GM20431 (cell line): Measurements from ENCODE around the gene APBB1.

Experiments
- in situ Hi-C: fragments of 300-500 bp; cut with MseI, MboI; formaldehyde crosslinking; loops from one replicate; pipeline ENCODE4 v1.15.0; 2020; ENCODE audit warnings: low sequenced_read_pairs; ENCODE audit not compliant: unreplicated experiment

The APBB1 gene

DNA sequence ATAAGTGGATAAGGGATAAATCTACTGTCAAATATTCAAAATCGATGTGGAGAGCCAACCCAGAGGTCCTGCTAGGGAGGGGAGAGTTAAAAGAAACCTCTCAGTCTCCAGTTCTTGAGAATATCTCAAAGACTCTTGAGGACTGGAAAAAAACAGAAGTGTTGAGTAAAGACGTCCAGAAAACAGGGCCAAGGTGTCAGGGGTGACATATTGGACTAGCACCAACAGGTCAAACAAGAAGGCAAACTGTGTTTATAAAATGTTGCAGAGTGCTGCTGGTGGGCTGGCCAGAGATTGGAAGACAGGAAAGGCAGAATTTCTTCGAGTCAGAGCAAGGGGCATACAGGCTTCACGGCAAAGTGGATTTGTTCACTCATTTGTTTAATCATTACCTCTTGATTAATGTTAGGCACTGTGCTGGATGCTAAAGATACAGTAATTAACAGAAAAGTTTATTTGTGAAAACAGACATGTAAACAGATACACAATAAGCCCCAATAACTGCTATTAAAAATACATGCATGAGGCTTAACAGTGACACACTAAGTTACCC lies 62.3 kb downstream of the APBB1 start:
- in situ Hi-C loops = loop anchor here (25.0 kb wide), 1 partner anchor 344 kb away; the partner anchor contains the start of gene OR56A4

DNA sequence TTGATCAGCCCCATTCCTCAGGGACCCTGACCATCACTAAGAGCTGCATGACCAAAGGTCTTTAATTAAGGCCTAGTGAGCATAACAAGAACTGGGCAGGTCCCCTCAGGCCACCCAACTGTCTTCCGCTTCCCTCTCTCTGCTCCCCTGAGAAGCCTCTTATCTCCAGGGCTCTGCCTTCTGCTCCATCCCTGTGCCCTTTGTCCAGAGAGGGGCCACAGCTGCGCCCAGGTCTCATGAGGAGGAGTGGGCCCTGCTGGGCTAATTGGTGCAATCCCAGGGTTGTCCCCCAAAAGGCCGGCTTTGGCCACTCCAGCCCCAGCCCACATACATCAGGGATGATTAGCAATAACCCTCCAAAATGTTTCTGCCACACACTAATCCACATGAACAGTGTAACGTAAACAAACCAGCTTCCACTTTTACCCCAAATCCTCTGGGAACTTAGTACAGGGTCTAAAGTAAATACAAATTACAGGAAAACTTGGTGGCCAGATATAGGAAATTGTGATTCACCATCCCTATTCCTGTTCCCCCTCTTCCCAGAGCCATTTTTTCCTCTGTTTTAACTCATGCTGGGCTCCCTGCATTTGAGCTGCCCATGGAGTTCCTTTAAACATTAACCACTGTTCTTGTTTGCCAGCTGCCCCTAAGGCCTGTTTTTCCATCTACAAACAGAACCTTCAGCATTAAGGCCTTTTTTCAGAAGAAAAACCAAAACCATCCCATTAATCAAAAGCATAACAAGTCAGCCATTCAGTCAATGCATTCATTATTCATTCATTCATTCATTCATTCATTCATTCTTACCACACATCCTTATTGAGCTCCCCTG lies 64.0 kb downstream of the APBB1 start:
- in situ Hi-C loops = loop anchor here (25.0 kb wide), 1 partner anchor 343 kb away; the partner anchor contains the start of gene OR56A4

DNA sequence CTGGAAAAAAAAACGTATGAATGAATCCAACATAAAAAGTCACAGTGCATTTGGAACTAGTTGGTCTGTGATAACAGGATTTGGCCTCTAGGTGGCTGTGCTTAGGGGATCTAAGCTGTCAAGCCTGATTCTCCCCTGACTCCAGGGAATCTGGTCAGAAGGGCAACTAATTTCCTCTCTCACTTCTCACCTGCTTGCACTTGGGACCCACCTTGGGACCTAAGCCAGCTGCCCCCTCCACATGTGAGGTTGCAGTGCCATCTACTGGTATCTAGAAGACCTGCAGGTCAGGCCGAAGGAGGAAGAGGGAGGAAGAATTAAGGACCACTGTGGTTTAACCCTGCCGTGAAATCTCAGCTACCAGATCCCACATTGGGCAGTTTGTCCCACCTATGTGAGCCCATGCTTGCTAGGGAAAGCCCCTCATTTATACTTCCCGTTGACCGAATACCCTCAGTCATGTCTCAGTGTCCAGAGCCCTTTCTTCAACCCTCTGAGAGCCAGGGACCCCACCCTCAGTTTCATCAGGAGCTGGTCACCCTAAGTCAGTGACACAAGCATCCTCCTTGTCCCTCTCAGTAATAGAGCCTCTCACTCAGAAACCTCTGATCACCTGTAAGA lies 65.4 kb downstream of the APBB1 start:
- in situ Hi-C loops = loop anchor here (25.0 kb wide), 1 partner anchor 341 kb away; the partner anchor contains the start of gene OR56A4

DNA sequence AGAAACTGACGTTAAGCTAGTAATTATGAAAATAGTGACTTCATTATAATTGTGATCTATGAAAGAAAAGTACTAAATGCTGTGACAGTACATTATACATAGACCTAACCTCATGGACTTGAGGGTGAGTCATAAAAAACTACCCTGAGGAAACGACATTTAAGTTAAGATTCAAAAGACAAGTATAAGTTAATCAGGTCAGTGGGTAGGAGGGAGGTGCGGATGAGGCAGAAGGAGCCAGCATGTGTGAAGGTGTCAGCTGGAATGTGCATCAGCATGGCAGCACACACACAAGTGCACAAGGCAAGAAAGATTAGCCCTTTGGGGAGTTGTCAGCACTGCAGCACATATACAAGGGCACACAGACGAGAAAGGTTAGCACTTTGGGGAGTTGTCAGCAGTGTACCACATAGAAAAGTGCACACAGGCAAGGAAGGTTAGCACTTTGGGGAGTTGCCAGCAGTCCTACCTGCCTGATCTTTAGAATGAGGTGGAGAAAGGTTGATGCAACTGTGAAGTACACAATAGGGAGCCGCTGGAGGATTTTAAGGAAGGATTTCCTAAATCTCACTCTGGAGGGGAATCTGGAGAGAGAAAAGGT lies 67.0 kb downstream of the APBB1 start:
- in situ Hi-C loops = loop anchor here (25.0 kb wide), 1 partner anchor 340 kb away; the partner anchor contains the start of gene OR56A4

DNA sequence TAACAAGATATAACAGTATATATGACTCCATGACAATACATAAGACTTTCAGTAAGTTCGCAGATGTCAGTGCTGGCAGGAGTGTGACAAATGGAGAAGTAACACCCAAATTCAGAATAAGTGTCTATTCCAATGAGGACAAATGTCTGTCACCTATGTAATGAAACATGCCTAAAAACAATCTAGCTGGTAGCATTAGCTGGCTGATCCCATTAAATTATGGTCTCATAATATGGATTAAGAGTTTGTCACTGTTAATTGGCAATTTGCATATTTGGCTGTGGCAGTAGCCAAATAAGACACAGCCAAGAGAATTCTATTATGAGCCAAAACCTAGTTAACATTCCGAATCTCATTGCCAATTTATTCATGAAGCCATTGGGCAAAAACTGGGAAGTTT lies 68.4 kb downstream of the APBB1 start:
- in situ Hi-C loops = loop anchor here (25.0 kb wide), 1 partner anchor 338 kb away; the partner anchor contains the start of gene OR56A4

DNA sequence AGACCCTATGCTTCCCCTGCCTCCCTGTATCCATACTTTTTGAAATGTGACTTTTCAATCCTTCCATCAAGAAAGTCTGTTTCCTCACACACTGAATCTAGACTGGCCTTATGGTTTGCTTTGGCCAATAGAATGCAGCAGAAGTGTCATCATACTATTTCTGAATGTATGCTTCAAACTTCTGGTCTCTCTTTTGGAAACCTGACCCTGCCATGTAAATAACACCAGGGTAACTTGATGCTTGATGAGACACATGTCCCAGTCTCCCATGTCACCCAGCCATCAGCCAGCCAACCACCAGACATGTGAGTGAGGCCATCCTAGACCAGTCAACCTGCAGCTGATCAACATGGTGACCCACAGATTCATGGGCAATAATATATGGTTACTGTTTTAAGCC lies 68.9 kb downstream of the APBB1 start:
- in situ Hi-C loops = loop anchor here (25.0 kb wide), 1 partner anchor 338 kb away; the partner anchor contains the start of gene OR56A4

DNA sequence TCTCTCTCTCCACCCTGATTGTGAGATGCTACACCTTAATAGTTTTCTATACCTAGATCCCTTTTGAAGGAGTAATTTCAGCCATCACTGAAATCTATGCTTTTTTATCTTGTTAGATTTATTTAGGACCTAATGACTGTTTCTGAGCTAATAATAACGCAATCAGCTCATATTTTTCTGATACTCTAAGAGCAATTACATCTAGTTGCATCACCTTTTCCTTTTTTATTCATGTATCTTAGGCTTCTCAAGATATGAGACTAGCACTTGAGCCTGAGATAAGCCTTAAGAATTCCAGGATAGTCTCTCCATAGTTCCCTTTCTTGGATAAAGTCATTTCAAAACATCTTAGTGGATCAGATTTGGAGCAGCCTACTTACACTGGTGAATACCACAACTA lies 73.5 kb downstream of the APBB1 start:
- in situ Hi-C loops = no loop called here
